ENCODE results near the gene RAN. TPM values are rescaled to one million over a fixed set of nuclear protein-coding genes. Genes with fewer than 3 reads are reported as not detected.

Gene RAN
- total and polyA plus RNA-seq, 9 of the 15 experiments (the other 6 are each of a cell fraction or from before 2014, with no cell fraction given) = 1,687 to 3,820 (median 2,300) TPM

DNA sequence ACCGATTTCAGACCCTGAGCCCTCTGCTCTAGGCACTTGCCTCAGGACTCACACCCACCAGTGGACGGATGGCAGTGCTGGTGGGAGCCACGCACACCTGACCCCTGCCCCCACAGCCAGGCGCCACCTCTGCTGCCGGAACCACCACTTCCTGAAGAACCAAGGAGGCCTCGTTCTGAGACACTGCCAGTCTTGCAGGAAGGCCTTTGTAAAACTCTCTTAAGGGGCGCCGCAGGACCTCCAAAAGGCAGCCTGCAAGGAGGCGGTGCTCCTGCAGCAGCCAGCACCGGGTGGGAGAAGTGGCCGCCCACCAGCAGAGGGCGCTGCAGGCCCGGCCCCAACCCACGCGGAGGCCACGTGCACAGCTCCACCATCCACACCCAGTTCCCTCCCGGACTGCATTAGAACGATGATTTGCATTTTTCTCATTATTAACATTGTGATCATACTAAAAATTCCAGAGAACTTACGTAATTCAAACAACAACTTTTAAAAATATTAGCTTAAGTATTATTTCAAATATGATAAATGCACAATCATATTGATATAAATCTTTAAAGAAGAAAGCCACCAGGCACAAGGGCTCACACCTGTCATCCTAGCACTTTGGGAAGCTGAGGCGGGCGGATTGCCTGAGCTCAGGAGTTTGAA, 45.6 kb upstream of the RAN start (continued):
- TF ChIP-seq, protein P1, sequence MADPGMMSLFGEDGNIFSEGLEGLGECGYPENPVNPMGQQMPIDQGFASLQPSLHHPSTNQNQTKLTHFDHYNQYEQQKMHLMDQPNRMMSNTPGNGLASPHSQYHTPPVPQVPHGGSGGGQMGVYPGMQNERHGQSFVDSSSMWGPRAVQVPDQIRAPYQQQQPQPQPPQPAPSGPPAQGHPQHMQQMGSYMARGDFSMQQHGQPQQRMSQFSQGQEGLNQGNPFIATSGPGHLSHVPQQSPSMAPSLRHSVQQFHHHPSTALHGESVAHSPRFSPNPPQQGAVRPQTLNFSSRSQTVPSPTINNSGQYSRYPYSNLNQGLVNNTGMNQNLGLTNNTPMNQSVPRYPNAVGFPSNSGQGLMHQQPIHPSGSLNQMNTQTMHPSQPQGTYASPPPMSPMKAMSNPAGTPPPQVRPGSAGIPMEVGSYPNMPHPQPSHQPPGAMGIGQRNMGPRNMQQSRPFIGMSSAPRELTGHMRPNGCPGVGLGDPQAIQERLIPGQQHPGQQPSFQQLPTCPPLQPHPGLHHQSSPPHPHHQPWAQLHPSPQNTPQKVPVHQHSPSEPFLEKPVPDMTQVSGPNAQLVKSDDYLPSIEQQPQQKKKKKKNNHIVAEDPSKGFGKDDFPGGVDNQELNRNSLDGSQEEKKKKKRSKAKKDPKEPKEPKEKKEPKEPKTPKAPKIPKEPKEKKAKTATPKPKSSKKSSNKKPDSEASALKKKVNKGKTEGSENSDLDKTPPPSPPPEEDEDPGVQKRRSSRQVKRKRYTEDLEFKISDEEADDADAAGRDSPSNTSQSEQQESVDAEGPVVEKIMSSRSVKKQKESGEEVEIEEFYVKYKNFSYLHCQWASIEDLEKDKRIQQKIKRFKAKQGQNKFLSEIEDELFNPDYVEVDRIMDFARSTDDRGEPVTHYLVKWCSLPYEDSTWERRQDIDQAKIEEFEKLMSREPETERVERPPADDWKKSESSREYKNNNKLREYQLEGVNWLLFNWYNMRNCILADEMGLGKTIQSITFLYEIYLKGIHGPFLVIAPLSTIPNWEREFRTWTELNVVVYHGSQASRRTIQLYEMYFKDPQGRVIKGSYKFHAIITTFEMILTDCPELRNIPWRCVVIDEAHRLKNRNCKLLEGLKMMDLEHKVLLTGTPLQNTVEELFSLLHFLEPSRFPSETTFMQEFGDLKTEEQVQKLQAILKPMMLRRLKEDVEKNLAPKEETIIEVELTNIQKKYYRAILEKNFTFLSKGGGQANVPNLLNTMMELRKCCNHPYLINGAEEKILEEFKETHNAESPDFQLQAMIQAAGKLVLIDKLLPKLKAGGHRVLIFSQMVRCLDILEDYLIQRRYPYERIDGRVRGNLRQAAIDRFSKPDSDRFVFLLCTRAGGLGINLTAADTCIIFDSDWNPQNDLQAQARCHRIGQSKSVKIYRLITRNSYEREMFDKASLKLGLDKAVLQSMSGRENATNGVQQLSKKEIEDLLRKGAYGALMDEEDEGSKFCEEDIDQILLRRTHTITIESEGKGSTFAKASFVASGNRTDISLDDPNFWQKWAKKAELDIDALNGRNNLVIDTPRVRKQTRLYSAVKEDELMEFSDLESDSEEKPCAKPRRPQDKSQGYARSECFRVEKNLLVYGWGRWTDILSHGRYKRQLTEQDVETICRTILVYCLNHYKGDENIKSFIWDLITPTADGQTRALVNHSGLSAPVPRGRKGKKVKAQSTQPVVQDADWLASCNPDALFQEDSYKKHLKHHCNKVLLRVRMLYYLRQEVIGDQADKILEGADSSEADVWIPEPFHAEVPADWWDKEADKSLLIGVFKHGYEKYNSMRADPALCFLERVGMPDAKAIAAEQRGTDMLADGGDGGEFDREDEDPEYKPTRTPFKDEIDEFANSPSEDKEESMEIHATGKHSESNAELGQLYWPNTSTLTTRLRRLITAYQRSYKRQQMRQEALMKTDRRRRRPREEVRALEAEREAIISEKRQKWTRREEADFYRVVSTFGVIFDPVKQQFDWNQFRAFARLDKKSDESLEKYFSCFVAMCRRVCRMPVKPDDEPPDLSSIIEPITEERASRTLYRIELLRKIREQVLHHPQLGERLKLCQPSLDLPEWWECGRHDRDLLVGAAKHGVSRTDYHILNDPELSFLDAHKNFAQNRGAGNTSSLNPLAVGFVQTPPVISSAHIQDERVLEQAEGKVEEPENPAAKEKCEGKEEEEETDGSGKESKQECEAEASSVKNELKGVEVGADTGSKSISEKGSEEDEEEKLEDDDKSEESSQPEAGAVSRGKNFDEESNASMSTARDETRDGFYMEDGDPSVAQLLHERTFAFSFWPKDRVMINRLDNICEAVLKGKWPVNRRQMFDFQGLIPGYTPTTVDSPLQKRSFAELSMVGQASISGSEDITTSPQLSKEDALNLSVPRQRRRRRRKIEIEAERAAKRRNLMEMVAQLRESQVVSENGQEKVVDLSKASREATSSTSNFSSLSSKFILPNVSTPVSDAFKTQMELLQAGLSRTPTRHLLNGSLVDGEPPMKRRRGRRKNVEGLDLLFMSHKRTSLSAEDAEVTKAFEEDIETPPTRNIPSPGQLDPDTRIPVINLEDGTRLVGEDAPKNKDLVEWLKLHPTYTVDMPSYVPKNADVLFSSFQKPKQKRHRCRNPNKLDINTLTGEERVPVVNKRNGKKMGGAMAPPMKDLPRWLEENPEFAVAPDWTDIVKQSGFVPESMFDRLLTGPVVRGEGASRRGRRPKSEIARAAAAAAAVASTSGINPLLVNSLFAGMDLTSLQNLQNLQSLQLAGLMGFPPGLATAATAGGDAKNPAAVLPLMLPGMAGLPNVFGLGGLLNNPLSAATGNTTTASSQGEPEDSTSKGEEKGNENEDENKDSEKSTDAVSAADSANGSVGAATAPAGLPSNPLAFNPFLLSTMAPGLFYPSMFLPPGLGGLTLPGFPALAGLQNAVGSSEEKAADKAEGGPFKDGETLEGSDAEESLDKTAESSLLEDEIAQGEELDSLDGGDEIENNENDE (IDR thresholded peaks at IDR 0.05; ENCODE audit: low read depth, low read length) = no peak
- TF ChIP-seq SP2 (IDR thresholded peaks at IDR 0.05; ENCODE audit: extremely low read depth, low read depth, low read length, poor library complexity, severe bottlenecking) = peak; percentile 42
- TF ChIP-seq, protein P2, sequence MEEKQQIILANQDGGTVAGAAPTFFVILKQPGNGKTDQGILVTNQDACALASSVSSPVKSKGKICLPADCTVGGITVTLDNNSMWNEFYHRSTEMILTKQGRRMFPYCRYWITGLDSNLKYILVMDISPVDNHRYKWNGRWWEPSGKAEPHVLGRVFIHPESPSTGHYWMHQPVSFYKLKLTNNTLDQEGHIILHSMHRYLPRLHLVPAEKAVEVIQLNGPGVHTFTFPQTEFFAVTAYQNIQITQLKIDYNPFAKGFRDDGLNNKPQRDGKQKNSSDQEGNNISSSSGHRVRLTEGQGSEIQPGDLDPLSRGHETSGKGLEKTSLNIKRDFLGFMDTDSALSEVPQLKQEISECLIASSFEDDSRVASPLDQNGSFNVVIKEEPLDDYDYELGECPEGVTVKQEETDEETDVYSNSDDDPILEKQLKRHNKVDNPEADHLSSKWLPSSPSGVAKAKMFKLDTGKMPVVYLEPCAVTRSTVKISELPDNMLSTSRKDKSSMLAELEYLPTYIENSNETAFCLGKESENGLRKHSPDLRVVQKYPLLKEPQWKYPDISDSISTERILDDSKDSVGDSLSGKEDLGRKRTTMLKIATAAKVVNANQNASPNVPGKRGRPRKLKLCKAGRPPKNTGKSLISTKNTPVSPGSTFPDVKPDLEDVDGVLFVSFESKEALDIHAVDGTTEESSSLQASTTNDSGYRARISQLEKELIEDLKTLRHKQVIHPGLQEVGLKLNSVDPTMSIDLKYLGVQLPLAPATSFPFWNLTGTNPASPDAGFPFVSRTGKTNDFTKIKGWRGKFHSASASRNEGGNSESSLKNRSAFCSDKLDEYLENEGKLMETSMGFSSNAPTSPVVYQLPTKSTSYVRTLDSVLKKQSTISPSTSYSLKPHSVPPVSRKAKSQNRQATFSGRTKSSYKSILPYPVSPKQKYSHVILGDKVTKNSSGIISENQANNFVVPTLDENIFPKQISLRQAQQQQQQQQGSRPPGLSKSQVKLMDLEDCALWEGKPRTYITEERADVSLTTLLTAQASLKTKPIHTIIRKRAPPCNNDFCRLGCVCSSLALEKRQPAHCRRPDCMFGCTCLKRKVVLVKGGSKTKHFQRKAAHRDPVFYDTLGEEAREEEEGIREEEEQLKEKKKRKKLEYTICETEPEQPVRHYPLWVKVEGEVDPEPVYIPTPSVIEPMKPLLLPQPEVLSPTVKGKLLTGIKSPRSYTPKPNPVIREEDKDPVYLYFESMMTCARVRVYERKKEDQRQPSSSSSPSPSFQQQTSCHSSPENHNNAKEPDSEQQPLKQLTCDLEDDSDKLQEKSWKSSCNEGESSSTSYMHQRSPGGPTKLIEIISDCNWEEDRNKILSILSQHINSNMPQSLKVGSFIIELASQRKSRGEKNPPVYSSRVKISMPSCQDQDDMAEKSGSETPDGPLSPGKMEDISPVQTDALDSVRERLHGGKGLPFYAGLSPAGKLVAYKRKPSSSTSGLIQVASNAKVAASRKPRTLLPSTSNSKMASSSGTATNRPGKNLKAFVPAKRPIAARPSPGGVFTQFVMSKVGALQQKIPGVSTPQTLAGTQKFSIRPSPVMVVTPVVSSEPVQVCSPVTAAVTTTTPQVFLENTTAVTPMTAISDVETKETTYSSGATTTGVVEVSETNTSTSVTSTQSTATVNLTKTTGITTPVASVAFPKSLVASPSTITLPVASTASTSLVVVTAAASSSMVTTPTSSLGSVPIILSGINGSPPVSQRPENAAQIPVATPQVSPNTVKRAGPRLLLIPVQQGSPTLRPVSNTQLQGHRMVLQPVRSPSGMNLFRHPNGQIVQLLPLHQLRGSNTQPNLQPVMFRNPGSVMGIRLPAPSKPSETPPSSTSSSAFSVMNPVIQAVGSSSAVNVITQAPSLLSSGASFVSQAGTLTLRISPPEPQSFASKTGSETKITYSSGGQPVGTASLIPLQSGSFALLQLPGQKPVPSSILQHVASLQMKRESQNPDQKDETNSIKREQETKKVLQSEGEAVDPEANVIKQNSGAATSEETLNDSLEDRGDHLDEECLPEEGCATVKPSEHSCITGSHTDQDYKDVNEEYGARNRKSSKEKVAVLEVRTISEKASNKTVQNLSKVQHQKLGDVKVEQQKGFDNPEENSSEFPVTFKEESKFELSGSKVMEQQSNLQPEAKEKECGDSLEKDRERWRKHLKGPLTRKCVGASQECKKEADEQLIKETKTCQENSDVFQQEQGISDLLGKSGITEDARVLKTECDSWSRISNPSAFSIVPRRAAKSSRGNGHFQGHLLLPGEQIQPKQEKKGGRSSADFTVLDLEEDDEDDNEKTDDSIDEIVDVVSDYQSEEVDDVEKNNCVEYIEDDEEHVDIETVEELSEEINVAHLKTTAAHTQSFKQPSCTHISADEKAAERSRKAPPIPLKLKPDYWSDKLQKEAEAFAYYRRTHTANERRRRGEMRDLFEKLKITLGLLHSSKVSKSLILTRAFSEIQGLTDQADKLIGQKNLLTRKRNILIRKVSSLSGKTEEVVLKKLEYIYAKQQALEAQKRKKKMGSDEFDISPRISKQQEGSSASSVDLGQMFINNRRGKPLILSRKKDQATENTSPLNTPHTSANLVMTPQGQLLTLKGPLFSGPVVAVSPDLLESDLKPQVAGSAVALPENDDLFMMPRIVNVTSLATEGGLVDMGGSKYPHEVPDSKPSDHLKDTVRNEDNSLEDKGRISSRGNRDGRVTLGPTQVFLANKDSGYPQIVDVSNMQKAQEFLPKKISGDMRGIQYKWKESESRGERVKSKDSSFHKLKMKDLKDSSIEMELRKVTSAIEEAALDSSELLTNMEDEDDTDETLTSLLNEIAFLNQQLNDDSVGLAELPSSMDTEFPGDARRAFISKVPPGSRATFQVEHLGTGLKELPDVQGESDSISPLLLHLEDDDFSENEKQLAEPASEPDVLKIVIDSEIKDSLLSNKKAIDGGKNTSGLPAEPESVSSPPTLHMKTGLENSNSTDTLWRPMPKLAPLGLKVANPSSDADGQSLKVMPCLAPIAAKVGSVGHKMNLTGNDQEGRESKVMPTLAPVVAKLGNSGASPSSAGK (IDR thresholded peaks at IDR 0.05) = peak; percentile 99
- no peak for TF ChIP-seq PHB2 (IDR thresholded peaks at IDR 0.05; ENCODE audit: low read depth)

Data from K562 (cell line).